Kidney capillary endothelial cell (primary cell): Measurements from ENCODE around the gene ABHD17B.
"Not testable (repeated sequence)": the region's sequence is repeated elsewhere in the genome, so short reads cannot be mapped to it uniquely, and the experiment has no call there.

Experiments used
- DNase-seq: peaks from one replicate; pipeline ENCODE4 v3.0.0-alpha.2; 2018; ENCODE audit warnings: low spot score

ABHD17B gene

GRCh38 chr9:71911061-71911907, at the start of gene ABHD17B, which contains the start of gene C9orf85:
Gene ABHD17B, minus strand, starts transcription at chr9:71911193. Its CDS starts 36,113 bp downstream, at chr9:71875080.
Gene C9orf85, plus strand, starts transcription at chr9:71911639. Its CDS starts 96 bp downstream, at chr9:71911735.
- DNase-seq = peak; percentile 99

GRCh38 chr9:71955300-71955915, 44.4 kb upstream of the ABHD17B start:
- no peak for DNase-seq

GRCh38 chr9:71954652-71955051, 43.7 kb upstream of the ABHD17B start:
- not testable (repeated sequence) for DNase-seq

- DNase-seq = peak; percentile 3
Observed at GRCh38 chr9:71944754-71945375, 33.9 kb upstream of the ABHD17B start.

- DNase-seq = no peak
Observed at GRCh38 chr9:71941998-71942567, 31.1 kb upstream of the ABHD17B start.

- DNase-seq = no peak
Observed at GRCh38 chr9:71941060-71941568, 30.1 kb upstream of the ABHD17B start.

- no peak for DNase-seq
Observed at GRCh38 chr9:71937898-71938297, 26.9 kb upstream of the ABHD17B start.

- DNase-seq = no peak
Observed at GRCh38 chr9:71937070-71937625, 26.2 kb upstream of the ABHD17B start.

- DNase-seq = no peak
Observed at GRCh38 chr9:71936066-71936465, 25.1 kb upstream of the ABHD17B start.

GRCh38 chr9:71931166-71931565, 20.2 kb upstream of the ABHD17B start:
- no peak for DNase-seq

GRCh38 chr9:71929791-71930440, 18.9 kb upstream of the ABHD17B start:
- no peak for DNase-seq

- DNase-seq = no peak
Observed at GRCh38 chr9:71929223-71929622, 18.2 kb upstream of the ABHD17B start.

- DNase-seq = no peak
Observed at GRCh38 chr9:71928806-71929205, 17.8 kb upstream of the ABHD17B start.

- no peak for DNase-seq
Observed at GRCh38 chr9:71928376-71928775, 17.4 kb upstream of the ABHD17B start.

GRCh38 chr9:71925834-71926233, 14.8 kb upstream of the ABHD17B start:
- DNase-seq = no peak

GRCh38 chr9:71924576-71924975, 13.6 kb upstream of the ABHD17B start:
- no peak for DNase-seq

GRCh38 chr9:71921190-71921814, 10.3 kb upstream of the ABHD17B start:
- DNase-seq = no peak

GRCh38 chr9:71920456-71921189, 9.6 kb upstream of the ABHD17B start:
- DNase-seq = no peak

- DNase-seq = no peak
Observed at GRCh38 chr9:71918419-71918818, 7.4 kb upstream of the ABHD17B start.

GRCh38 chr9:71916834-71917534, 6.0 kb upstream of the ABHD17B start:
- no peak for DNase-seq
